SK-N-SH treated with all-trans-retinoic acid at 6 μM for 48 hours (cell line): ENCODE measurements around the gene MAP4K4.
A peak's percentile ranks its signal among the peaks of the same experiment; 100 is the strongest.

Source experiments
- ATAC-seq: fragments of 200-7000 bp; cut with Tn5 transposase; 3 replicates; pipeline ENCODE4 v1.9.1; 2020; ENCODE audit warnings: mild to moderate bottlenecking, moderate library complexity
- ARNTL ChIP-seq: fragments of 450-650 bp; formaldehyde crosslinking; IDR thresholded peaks from 2 replicates; pipeline ENCODE4 v1.5.0; 2020; ENCODE audit warnings: low read depth, mild to moderate bottlenecking, moderate library complexity, borderline replicate concordance
- BACH2 ChIP-seq: fragments of 250-450 bp; sonication (Bioruptor Pico); IDR thresholded peaks from 2 replicates; pipeline ENCODE4 v1.9.0; 2021; ENCODE audit warnings: mild to moderate bottlenecking, borderline replicate concordance
- CREB5 ChIP-seq: fragments of 250-450 bp; sonication (Bioruptor Pico); IDR thresholded peaks from 2 replicates; pipeline ENCODE4 v1.5.1; 2020; ENCODE audit warnings: low read depth, mild to moderate bottlenecking, moderate library complexity
- CSDC2 ChIP-seq: fragments of 250-450 bp; sonication (Bioruptor Pico); IDR thresholded peaks from 2 replicates; pipeline ENCODE4 v1.5.0; 2020; ENCODE audit warnings: mild to moderate bottlenecking, moderate library complexity
- ESRRG ChIP-seq: fragments of 250-450 bp; sonication (Bioruptor Pico); IDR thresholded peaks from 2 replicates; pipeline ENCODE4 v1.6.1; 2021; ENCODE audit warnings: mild to moderate bottlenecking
- GLIS3 ChIP-seq: fragments of 250-450 bp; sonication (Bioruptor Pico); IDR thresholded peaks from 2 replicates; pipeline ENCODE4 v1.5.0; 2020; ENCODE audit warnings: mild to moderate bottlenecking, moderate library complexity
- ISL1 ChIP-seq: fragments of 250-450 bp; sonication (Bioruptor Pico); IDR thresholded peaks from 2 replicates; pipeline ENCODE4 v2.1.2; 2022; ENCODE audit warnings: mild to moderate bottlenecking, moderate library complexity
- OSR1 ChIP-seq: fragments of 250-450 bp; sonication (Bioruptor Pico); IDR thresholded peaks from 2 replicates; pipeline ENCODE4 v1.8.0; 2022; ENCODE audit warnings: moderate library complexity, mild to moderate bottlenecking, inconsistent platforms
- POU6F1 ChIP-seq: fragments of 250-450 bp; sonication (Bioruptor Pico); IDR thresholded peaks from 2 replicates; pipeline ENCODE4 v1.8.0; 2021; ENCODE audit warnings: low read depth, mild to moderate bottlenecking, moderate library complexity, borderline replicate concordance
- PPARA ChIP-seq: fragments of 250-450 bp; sonication (Bioruptor Pico); IDR thresholded peaks from 2 replicates; pipeline ENCODE4 v1.5.0; 2020; ENCODE audit warnings: mild to moderate bottlenecking, borderline replicate concordance
- RARB ChIP-seq: fragments of 250-450 bp; sonication (Bioruptor Pico); IDR thresholded peaks from 2 replicates; pipeline ENCODE4 v1.8.0; 2021; ENCODE audit warnings: mild to moderate bottlenecking, moderate library complexity
- SNAI2 ChIP-seq: fragments of 250-450 bp; sonication (Bioruptor Pico); IDR thresholded peaks from 2 replicates; pipeline ENCODE4 v1.5.0; 2020; ENCODE audit warnings: mild to moderate bottlenecking, moderate library complexity
- TCF4 ChIP-seq: fragments of 250-450 bp; sonication (Bioruptor Pico); IDR thresholded peaks from 2 replicates; pipeline ENCODE4 v1.8.0; 2021; ENCODE audit warnings: mild to moderate bottlenecking, moderate library complexity, borderline replicate concordance
- TOX ChIP-seq: fragments of 250-450 bp; sonication (Bioruptor Pico); IDR thresholded peaks from 2 replicates; pipeline ENCODE4 v1.8.0; 2021; ENCODE audit warnings: mild to moderate bottlenecking, moderate library complexity, borderline replicate concordance
- TSHZ2 ChIP-seq: fragments of 250-450 bp; sonication (Bioruptor Pico); IDR thresholded peaks from 2 replicates; pipeline ENCODE4 v1.5.0; 2020; ENCODE audit warnings: mild to moderate bottlenecking, moderate library complexity
- ZC3H10 ChIP-seq: fragments of 250-450 bp; sonication (Bioruptor Pico); IDR thresholded peaks from 2 replicates; pipeline ENCODE4 v1.5.1; 2021; ENCODE audit warnings: mild to moderate bottlenecking, moderate library complexity
- ZFP3 ChIP-seq: fragments of 250-450 bp; sonication (Bioruptor Pico); IDR thresholded peaks from 2 replicates; pipeline ENCODE4 v1.5.0; 2020; ENCODE audit warnings: mild to moderate bottlenecking, moderate library complexity
- ZFP30 ChIP-seq: fragments of 450-650 bp; formaldehyde crosslinking; IDR thresholded peaks from 2 replicates; pipeline ENCODE4 v1.5.0; 2022; ENCODE audit warnings: mild to moderate bottlenecking, moderate library complexity
- ZNF70 ChIP-seq: fragments of 450-650 bp; formaldehyde crosslinking; IDR thresholded peaks from 2 replicates; pipeline ENCODE4 v1.5.0; 2020; ENCODE audit warnings: mild to moderate bottlenecking, moderate library complexity
- ZNF8 ChIP-seq: fragments of 450-650 bp; formaldehyde crosslinking; IDR thresholded peaks from 2 replicates; pipeline ENCODE4 v1.5.0; 2020; ENCODE audit warnings: mild to moderate bottlenecking, moderate library complexity

The MAP4K4 gene

GRCh38 chr2:101805152-101806088 lies 107.9 kb downstream of the MAP4K4 start (continued):
- TF ChIP-seq ARNTL (CRISPR knock-in tag) = no peak
- TF ChIP-seq ISL1 (CRISPR knock-in tag) = peak; percentile 85
- TF ChIP-seq CREB5 (CRISPR knock-in tag) = peak; percentile 11; the same call in 1 of the 2 replicates
- TF ChIP-seq SNAI2 = peak; percentile 65; the same call in 1 of the 2 replicates
- peak; percentile 79; the same call in 1 of the 2 replicates for TF ChIP-seq ZFP3 (CRISPR knock-in tag)

GRCh38 chr2:101806123-101806522 lies 108.6 kb downstream of the MAP4K4 start:
- ATAC-seq = peak; percentile 42
- no peak for TF ChIP-seq SNAI2
- TF ChIP-seq TCF4 = no peak
- TF ChIP-seq ESRRG (CRISPR knock-in tag) = no peak
- no peak for TF ChIP-seq ZNF8 (CRISPR knock-in tag)
- TF ChIP-seq OSR1 (CRISPR knock-in tag) = no peak
- no peak for TF ChIP-seq ZNF70
- no peak for TF ChIP-seq RARB (CRISPR knock-in tag)
- no peak for TF ChIP-seq CREB5 (CRISPR knock-in tag)
- no peak for TF ChIP-seq GLIS3 (CRISPR knock-in tag)
- no peak for TF ChIP-seq CSDC2 (CRISPR knock-in tag)
- TF ChIP-seq PPARA (CRISPR knock-in tag) = no peak
- no peak for TF ChIP-seq ISL1 (CRISPR knock-in tag)
- no peak for TF ChIP-seq ZFP3 (CRISPR knock-in tag)
- TF ChIP-seq BACH2 (CRISPR knock-in tag) = no peak

- TF ChIP-seq SNAI2 = no peak
- no peak for TF ChIP-seq GLIS3 (CRISPR knock-in tag)
- TF ChIP-seq ZC3H10 (CRISPR knock-in tag) = no peak
- no peak for TF ChIP-seq ARNTL (CRISPR knock-in tag)
- TF ChIP-seq ZFP30 (CRISPR knock-in tag) = no peak
- no peak for TF ChIP-seq POU6F1
- no peak for TF ChIP-seq BACH2 (CRISPR knock-in tag)
- no peak for TF ChIP-seq ZFP3 (CRISPR knock-in tag)
- no peak for TF ChIP-seq ISL1 (CRISPR knock-in tag)
- TF ChIP-seq CREB5 (CRISPR knock-in tag) = no peak
- TF ChIP-seq RARB (CRISPR knock-in tag) = no peak
- no peak for TF ChIP-seq TCF4
- no peak for TF ChIP-seq ESRRG (CRISPR knock-in tag)
- no peak for TF ChIP-seq TOX (CRISPR knock-in tag)
- TF ChIP-seq ZNF8 (CRISPR knock-in tag) = no peak
- TF ChIP-seq TSHZ2 (CRISPR knock-in tag) = no peak
- no peak for TF ChIP-seq CSDC2 (CRISPR knock-in tag)
- TF ChIP-seq OSR1 (CRISPR knock-in tag) = no peak
- peak; percentile 11; the same call in 2 of the 3 replicates for ATAC-seq
Observed at GRCh38 chr2:101806701-101807100, 109.2 kb downstream of the MAP4K4 start.
